GM12801 (cell line): Measurements from ENCODE around the gene HOXA3.

Source experiments
- TF ChIP-seq, protein P1 (sequence below): IDR thresholded peaks from one replicate; pipeline ENCODE4 v1.5.1; 2011; ENCODE audit warnings: control low read depth; ENCODE audit not compliant: insufficient read length; ENCODE audit errors: extremely low read depth

Gene HOXA3

DNA sequence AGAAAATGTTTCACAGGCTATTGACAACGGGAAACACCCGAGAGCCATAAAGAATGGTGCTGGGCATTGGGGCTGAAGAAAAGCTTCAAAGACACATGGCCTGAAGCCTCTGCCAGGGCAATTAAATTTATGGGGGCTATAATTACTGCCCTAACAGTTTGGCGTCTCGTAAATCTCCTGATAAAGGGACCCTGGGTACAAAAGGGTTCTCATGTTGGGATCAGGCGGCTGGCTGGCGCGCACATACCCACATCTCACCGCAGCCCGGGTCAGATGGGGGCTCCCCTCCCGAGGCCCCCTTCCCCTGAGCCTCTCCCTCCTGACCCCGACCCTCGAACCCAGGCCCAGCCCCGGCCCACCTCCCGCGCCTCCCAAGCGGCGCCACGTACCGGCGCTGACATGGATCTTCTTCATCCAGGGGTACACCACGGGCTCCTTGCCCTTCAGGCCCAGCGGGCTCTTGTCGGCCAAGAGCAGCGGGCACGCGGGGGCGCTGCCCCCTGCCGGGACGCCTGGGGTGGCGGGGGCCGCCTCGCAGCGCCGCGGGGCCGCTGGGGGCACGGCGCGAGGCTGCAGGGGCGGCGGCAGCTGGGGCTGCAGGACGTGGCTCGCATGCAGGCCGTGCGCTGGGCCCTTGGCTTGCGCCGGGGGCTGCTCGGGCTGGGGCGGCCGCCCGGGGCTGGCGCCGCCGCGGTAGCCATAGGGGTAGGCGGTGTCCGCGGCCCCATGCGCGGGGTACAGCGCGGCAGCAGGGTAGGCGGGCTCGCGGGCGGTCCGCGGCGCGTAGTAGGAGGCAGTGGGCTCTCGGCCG lies 22.4 kb downstream of the HOXA3 start:
- TF ChIP-seq, protein P1, sequence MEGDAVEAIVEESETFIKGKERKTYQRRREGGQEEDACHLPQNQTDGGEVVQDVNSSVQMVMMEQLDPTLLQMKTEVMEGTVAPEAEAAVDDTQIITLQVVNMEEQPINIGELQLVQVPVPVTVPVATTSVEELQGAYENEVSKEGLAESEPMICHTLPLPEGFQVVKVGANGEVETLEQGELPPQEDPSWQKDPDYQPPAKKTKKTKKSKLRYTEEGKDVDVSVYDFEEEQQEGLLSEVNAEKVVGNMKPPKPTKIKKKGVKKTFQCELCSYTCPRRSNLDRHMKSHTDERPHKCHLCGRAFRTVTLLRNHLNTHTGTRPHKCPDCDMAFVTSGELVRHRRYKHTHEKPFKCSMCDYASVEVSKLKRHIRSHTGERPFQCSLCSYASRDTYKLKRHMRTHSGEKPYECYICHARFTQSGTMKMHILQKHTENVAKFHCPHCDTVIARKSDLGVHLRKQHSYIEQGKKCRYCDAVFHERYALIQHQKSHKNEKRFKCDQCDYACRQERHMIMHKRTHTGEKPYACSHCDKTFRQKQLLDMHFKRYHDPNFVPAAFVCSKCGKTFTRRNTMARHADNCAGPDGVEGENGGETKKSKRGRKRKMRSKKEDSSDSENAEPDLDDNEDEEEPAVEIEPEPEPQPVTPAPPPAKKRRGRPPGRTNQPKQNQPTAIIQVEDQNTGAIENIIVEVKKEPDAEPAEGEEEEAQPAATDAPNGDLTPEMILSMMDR = no peak

DNA sequence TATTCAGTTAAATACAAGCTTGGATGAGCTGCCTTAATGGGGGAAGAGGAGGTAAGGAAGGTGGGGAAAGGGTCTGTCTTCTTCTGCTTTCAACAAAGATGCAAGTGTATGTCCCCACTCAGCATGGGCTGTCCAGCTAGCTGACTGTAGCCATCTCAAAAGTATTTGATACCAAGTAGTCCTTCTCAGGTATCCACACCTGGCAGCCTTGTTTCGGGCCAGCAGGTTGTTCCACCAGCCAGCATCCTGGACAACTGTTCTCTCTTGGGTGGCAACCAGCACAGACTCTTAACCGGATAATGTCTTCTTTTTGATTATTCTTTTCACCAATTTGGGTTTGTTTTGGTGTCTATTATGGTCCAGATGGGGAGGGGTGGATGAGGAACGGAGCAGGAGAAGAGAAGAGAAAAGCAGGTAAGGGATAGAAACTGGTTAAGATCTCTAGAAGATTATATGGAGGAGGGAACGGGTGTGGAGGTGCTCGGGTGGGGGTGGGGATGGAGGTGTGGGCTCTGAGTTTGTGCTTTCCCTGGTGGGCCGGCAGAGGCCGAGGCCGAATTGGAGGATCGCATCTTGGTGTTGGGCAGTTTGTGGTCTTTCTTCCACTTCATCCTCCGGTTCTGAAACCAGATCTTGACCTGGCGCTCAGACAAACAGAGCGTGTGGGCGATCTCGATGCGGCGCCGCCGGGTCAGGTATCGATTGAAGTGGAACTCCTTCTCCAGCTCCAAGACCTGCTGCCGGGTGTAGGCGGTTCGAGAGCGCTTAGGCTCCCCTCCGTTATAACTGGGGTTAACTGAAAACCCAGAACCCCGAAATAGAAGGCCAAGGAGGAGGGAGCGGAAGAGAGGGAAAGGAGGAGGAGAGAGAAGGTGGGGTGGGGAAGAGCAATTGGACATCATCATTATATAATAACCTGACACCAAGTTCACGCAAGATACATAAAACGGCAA lies 23.3 kb downstream of the HOXA3 start:
- TF ChIP-seq, protein P1 = no peak

DNA sequence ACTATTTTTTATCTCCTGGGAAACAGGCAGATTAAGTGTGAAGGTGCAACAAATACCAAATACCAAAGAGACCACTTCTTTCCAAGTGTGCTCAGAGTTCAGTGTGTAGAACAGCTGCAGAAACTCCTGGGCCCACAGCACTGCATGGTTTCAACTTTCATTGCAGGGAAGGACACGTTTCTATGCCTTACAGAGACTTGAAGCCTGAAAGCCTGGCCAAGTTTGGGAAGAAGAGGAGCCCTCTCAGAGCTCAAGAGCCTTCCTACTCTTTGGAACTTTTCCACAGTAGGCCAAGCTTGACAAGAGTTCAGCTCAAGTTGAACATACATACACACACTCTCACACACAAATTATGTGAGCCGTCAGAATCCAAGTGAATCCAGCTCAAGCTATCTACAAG lies 24.3 kb downstream of the HOXA3 start:
- TF ChIP-seq, protein P1 = no peak

DNA sequence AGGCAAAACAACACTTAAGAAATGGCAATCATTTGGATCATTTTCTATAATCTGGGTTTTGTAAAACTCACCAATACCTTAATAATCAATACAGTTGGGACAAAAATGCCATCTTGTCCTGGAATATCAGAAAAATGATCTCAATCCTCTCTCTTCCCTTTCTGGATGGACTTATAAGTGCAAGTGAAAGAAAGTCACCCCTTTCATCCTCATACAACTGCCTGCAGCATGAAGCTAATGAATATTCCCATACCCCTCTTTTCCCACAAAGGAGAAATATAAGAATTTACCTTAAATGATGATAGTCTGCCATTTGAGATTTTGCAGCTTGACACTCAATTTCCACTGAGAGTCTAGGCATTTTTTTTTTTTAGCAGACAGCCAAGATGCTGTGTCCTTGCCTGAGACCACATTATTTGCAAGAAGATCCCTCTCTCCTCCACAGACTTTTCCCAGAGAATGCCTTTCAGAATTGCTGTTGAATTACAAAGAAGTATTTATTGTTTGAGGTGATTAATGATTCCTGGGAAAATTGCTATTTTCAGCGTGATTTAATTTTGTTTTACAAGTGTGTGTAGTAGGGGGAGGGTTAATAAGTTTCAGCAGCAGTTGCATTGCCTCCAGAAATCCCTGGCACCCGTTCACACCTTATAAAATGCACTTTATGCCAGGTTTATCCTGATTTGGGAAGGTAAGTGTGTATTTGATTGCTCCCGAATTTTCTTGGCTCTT lies 25.6 kb downstream of the HOXA3 start:
- TF ChIP-seq, protein P1 = no peak

DNA sequence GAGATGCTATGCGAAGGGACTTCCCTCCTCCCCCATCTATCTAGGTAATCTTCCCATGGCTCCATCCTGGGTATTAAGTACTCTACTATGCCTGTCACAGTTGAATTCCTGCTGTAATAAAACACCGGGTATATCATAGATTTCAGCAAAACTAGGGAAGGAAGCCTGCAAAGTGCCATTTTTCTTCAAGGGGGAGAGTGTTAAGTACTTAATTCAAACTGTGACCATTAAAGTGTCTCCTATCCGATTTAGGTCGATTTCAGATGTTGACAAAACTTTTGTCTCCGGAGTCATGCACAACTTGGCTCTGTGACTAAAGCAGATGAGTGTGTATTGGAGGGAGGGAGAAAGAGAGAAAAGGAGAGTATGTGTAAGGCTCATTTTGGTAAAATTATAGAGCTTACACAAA lies 26.4 kb downstream of the HOXA3 start:
- TF ChIP-seq, protein P1 = no peak

DNA sequence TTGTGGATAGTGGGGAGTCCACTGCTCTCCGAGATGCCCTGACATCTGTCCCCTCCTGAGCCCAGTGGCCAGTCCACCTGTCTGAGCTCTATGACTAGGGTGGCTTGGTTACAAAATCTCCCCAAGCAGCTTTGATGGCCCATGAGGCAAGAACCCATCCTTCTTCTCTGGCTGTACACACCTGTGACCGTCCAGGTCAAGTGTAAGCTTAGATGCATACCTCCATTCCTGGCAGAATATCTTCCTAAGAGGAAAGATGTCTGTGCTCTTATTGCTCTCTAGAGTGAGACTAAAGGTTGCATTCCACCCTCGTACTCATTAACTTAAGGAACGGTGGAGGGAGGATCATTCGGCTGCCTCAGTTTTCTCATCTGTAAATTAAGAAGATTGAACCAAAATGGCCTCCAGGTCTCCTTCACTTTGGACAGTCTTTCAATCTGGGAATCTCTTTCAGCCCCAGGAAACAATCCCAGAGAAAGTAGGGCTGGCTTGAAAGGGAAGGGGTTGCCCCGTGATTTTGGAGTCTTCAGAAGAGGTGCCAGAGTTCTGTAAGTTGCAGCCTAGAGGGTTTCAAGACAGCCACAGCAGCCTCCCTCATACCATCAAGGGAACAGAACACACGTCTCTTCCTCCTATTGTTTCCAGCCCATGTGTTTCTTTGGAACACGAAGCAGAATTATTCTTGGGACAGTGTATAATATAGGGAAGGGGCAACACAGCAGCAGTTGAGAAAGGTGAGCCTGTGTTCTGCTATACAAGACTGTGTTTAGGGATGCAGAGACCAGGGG lies 27.3 kb downstream of the HOXA3 start:
- TF ChIP-seq, protein P1 = no peak
